BLaER1 treated with 17β-estradiol and CSF1 and Interleukin-3, amounts not matched to agents 10 nM and 100 nM (cell line): ENCODE results near the gene GCNT4.

ENCODE experiments used
- H3K27ac ChIP-seq, 11 experiments: shearing (Covaris generic); formaldehyde crosslinking; 2 replicates each; pipeline ENCODE4 v1.8.1; 2022
- H3K27me3 ChIP-seq, 11 experiments: shearing (Covaris generic); formaldehyde crosslinking; 2 replicates each; pipeline ENCODE4 v1.8.1; 2022
- H3K36me3 ChIP-seq, 11 experiments: shearing (Covaris generic); formaldehyde crosslinking; 2 replicates each; pipeline ENCODE4 v1.8.1; 2022
- H3K4me1 ChIP-seq, 10 experiments: shearing (Covaris generic); formaldehyde crosslinking; 2 replicates each; pipeline ENCODE4 v1.8.1; 2022
- H3K4me2 ChIP-seq, 11 experiments: shearing (Covaris generic); formaldehyde crosslinking; 2 replicates each; pipeline ENCODE4 v1.8.1; 2022
- H3K4me3 ChIP-seq, 10 experiments: shearing (Covaris generic); formaldehyde crosslinking; 2 replicates each; pipeline ENCODE4 v1.8.1; 2022
- H3K9ac ChIP-seq, 11 experiments: shearing (Covaris generic); formaldehyde crosslinking; 2 replicates each; pipeline ENCODE4 v1.8.1; 2022
- H3K9me3 ChIP-seq, 11 experiments: shearing (Covaris generic); formaldehyde crosslinking; replicated peaks in 1 of 11; 2 replicates each; pipeline ENCODE4 v1.8.1; 2022
- H4K20me1 ChIP-seq, 11 experiments: shearing (Covaris generic); formaldehyde crosslinking; 2 replicates each; pipeline ENCODE4 v1.8.1; 2022
- Cebpa-rat ChIP-seq, 11 experiments: shearing (Covaris generic); IDR thresholded peaks; 2 replicates each; pipeline ENCODE4 v1.8.1; 2022

GCNT4 gene

GRCh38 chr5:75046366-75047142 is 5.8 kb downstream of the GCNT4 start:
- Histone ChIP-seq H3K36me3 (no peaks in the 10 kb centered on the region), H3K27ac (no peak overlapping the region), H3K27me3 (peaks cover 10 to 15% (median 12%) of the 10 kb centered on the region in 11 experiments), H4K20me1 (peaks cover 0 to 10% (median 0%) of the 10 kb centered on the region in 11 experiments; a peak in 3 of 22 replicates), H3K4me3 (no peak overlapping the region), H3K4me2 (no peak overlapping the region), H3K9me3 (no peaks in the 10 kb centered on the region), H3K9ac (no peak overlapping the region), H3K4me1 (peaks cover 0 to 11% (median 3%) of the 10 kb centered on the region in 10 experiments; a peak in 7 of 20 replicates)
- no peak for TF ChIP-seq Cebpa-rat (IDR thresholded peaks at IDR 0.05)

- no peak for TF ChIP-seq Cebpa-rat (IDR thresholded peaks at IDR 0.05)
- Histone ChIP-seq H3K4me1 (peaks cover 0 to 11% (median 3%) of the 10 kb centered on the region in 10 experiments; a peak in 7 of 20 replicates), H4K20me1 (no peaks in the 10 kb centered on the region), H3K9me3 (no peaks in the 10 kb centered on the region), H3K4me3 (no peak overlapping the region), H3K9ac (no peak overlapping the region), H3K27ac (no peak overlapping the region), H3K27me3 (peaks cover 0 to under 1% (median 0%) of the 10 kb centered on the region in 11 experiments; a peak in 1 of 22 replicates), H3K36me3 (no peaks in the 10 kb centered on the region), H3K4me2 (no peak overlapping the region)
Observed at GRCh38 chr5:75045071-75045470, 7.3 kb downstream of the GCNT4 start.

- no peak for TF ChIP-seq Cebpa-rat (IDR thresholded peaks at IDR 0.05)
- Histone ChIP-seq H3K9ac (no peak overlapping the region), H4K20me1 (no peaks in the 10 kb centered on the region), H3K4me2 (peak overlapping the region in 6 of 11 experiments; percentile 13 to 44 (median 28); a peak in 9 of 22 replicates), H3K27ac (no peak overlapping the region), H3K36me3 (no peaks in the 10 kb centered on the region), H3K27me3 (no peaks in the 10 kb centered on the region), H3K4me3 (no peak overlapping the region), H3K9me3 (no peaks in the 10 kb centered on the region), H3K4me1 (peaks cover 0 to 11% (median 3%) of the 10 kb centered on the region in 10 experiments; a peak in 7 of 20 replicates)
Observed at GRCh38 chr5:75044406-75044805, 8.0 kb downstream of the GCNT4 start.

GRCh38 chr5:75043633-75044264 is 8.6 kb downstream of the GCNT4 start:
- Histone ChIP-seq H3K4me2 (peak overlapping the region in 4 of 11 experiments; percentile 17 to 42 (median 31); a peak in 9 of 22 replicates), H3K9ac (no peak overlapping the region), H3K4me1 (peaks cover 0 to 11% (median 3%) of the 10 kb centered on the region in 10 experiments; a peak in 7 of 20 replicates), H3K4me3 (no peak overlapping the region), H3K27ac (no peak overlapping the region), H3K9me3 (no peaks in the 10 kb centered on the region), H3K36me3 (no peaks in the 10 kb centered on the region), H3K27me3 (no peaks in the 10 kb centered on the region), H4K20me1 (no peaks in the 10 kb centered on the region)
- TF ChIP-seq Cebpa-rat (IDR thresholded peaks at IDR 0.05) = no peak

GRCh38 chr5:75042522-75042921 is 9.8 kb downstream of the GCNT4 start:
- H3K36me3 ChIP-seq = no peaks in the 10 kb centered on the region
- H3K27me3 ChIP-seq = no peaks in the 10 kb centered on the region
- no peaks in the 10 kb centered on the region for H3K9me3 ChIP-seq
- H3K27ac ChIP-seq = no peak overlapping the region
- peaks cover 0 to 11% (median 3%) of the 10 kb centered on the region in 10 experiments; a peak in 7 of 20 replicates for H3K4me1 ChIP-seq
- no peak overlapping the region for H3K9ac ChIP-seq
- H3K4me2 ChIP-seq = no peak overlapping the region
- no peak overlapping the region for H3K4me3 ChIP-seq
- no peaks in the 10 kb centered on the region for H4K20me1 ChIP-seq
- TF ChIP-seq Cebpa-rat (IDR thresholded peaks at IDR 0.05) = no peak

GRCh38 chr5:75040973-75041372 is 11.4 kb downstream of the GCNT4 start:
- Histone ChIP-seq H4K20me1 (no peaks in the 10 kb centered on the region), H3K36me3 (no peaks in the 10 kb centered on the region), H3K4me1 (peaks cover 0 to 11% (median 3%) of the 10 kb centered on the region in 10 experiments; a peak in 7 of 20 replicates), H3K9me3 (no peaks in the 10 kb centered on the region), H3K27ac (no peak overlapping the region), H3K9ac (no peak overlapping the region), H3K4me3 (no peak overlapping the region), H3K27me3 (no peaks in the 10 kb centered on the region), H3K4me2 (no peak overlapping the region)
- no peak for TF ChIP-seq Cebpa-rat (IDR thresholded peaks at IDR 0.05)

GRCh38 chr5:75037106-75037505 is 15.3 kb downstream of the GCNT4 start:
- Histone ChIP-seq H3K9me3 (no peaks in the 10 kb centered on the region), H3K9ac (no peak overlapping the region), H3K27ac (no peak overlapping the region), H3K36me3 (no peaks in the 10 kb centered on the region), H4K20me1 (no peaks in the 10 kb centered on the region), H3K4me1 (peaks cover 0 to 7% (median 5%) of the 10 kb centered on the region in 10 experiments; a peak in 12 of 20 replicates), H3K4me3 (no peak overlapping the region), H3K4me2 (no peak overlapping the region), H3K27me3 (no peaks in the 10 kb centered on the region)
- no peak for TF ChIP-seq Cebpa-rat (IDR thresholded peaks at IDR 0.05)

- H4K20me1 ChIP-seq = no peaks in the 10 kb centered on the region
- H3K4me1 ChIP-seq = peaks cover 0 to 7% (median 5%) of the 10 kb centered on the region in 10 experiments; a peak in 12 of 20 replicates
- no peak overlapping the region for H3K9ac ChIP-seq
- H3K36me3 ChIP-seq = no peaks in the 10 kb centered on the region
- H3K4me3 ChIP-seq = no peak overlapping the region
- no peak for TF ChIP-seq Cebpa-rat (IDR thresholded peaks at IDR 0.05)
- H3K9me3 ChIP-seq = no peaks in the 10 kb centered on the region
- peak overlapping the region in 6 of 11 experiments; percentile 13 to 49 (median 24); a peak in 5 of 22 replicates for H3K4me2 ChIP-seq
- no peak overlapping the region for H3K27ac ChIP-seq
- H3K27me3 ChIP-seq = no peaks in the 10 kb centered on the region
Observed at GRCh38 chr5:75034137-75034739, 18.1 kb downstream of the GCNT4 start.

- no peaks in the 10 kb centered on the region for H3K36me3 ChIP-seq
- peaks cover 0 to 7% (median 5%) of the 10 kb centered on the region in 10 experiments; a peak in 11 of 20 replicates for H3K4me1 ChIP-seq
- H3K27ac ChIP-seq = no peak overlapping the region
- TF ChIP-seq Cebpa-rat (IDR thresholded peaks at IDR 0.05) = no peak
- H3K9ac ChIP-seq = no peak overlapping the region
- no peaks in the 10 kb centered on the region for H4K20me1 ChIP-seq
- H3K9me3 ChIP-seq = no peaks in the 10 kb centered on the region
- no peak overlapping the region for H3K4me2 ChIP-seq
- H3K4me3 ChIP-seq = no peak overlapping the region
- no peaks in the 10 kb centered on the region for H3K27me3 ChIP-seq
Observed at GRCh38 chr5:75031366-75031765, 21.0 kb downstream of the GCNT4 start.
